ENCODE results near the gene PGAP6.

The PGAP6 gene

DNA sequence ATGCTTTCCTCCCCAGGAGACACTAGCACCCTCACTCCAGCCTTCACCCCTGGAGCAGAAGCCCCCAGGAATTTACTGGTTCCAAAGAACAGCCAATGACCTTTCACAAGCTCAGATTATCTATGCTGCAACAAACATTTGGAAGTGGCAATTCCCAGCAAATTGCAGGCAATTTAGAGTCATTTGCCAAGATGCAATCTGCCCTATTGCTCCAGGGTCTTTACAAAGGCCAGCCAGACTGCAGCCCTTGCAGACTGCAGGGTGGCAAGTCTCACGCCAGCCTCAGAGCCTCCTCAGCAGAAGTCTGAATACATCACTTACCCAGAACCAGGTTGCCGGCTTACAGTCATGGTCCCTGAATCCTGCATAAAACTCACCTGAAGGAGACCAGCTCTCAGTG, 51.0 kb downstream of the PGAP6 start:
- DNase-seq (ENCODE audit: low read depth, low spot score): no peak

DNA sequence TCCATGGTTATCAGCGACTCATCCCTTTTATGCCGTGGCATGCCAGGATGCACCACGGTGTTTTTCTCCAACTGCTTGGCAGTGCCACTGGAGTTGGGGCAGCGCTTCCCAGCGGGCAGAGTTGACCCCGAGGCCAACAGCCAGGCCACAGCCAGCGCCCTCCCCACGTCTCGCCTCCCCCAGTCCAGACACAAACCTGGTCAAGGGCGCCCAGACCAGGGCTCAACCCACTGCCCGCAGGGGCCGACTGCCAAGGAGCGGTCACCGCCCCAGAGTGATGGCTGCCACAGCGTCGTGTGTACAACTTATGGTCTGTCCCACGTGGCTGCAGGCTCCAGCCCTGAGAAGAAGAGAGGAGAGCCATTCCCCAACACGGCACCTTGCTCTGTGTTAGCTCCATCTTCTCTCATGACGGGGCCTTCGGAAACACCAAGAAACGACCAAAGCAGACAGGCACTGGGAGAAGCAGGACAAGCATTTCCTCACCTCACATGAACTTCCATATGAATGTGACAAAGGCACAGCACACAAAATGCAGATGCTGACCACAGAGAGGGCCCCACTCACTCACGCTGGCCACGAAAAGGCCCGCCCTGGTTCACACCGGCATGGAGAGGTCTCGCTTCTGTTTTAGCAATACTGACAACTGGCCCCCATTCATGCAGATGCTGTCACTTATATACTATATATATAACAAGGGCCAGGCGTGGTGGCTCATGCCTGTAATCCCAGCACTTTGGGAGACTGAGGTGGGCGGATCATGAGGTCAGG, 56.2 kb downstream of the PGAP6 start:
- no peak for DNase-seq (ENCODE audit: low read depth, low spot score)

DNA sequence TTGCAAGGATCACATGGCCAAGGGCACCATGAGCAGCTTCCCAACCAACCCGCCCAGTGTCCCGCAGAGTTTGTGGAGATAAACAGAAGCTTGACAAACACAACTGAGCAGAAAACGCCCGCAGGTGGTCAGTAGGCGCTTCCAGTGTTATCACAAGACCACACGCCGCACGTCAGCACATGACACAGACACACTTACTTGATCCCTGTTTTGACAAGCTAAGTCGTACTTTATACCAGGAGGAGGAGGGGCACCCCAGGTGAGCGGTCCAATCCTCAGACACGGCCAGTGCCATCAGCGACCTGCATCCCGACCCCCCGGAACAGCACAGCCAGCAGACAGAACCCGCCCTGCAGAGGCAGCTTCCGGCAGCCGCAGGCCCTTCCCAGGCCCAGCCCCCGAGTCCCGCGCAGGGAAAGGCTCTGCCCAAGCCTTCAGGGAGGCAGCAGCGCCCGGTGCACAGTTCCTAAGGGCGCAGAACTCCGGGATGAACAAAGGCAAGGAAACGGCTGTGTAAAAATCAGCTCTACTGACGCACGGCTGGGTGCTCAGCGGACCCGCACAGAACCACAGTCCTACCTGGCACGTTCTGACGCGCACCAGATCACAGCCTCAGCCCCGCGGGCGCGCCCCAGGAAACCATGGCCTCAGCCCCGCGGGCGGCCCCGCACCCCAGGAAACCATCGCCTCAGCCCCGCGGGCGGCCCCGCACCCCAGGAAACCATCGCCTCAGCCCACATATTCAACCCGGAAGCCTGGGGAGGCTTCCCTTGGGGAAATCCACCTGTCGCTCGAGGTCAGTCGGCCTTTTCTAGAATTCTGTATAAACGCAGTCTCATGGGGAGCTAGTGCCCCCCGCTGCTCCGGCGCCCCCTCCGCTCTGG, 57.1 kb downstream of the PGAP6 start:
- DNase-seq (ENCODE audit: low read depth, low spot score): no peak

DNA sequence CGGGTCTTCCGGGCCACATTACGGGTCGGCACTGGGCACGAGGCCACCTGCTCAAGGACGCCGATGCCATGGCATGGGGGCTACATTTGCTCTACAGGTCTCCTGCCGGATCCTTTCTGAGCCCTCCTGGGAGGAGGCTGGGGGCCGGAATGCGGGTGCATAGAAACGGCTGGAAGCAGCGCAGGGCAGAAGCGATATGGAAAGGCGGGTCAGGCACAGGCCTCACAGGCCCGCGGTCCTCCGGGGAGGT, 57.7 kb downstream of the PGAP6 start:
- no peak for DNase-seq (ENCODE audit: low read depth, low spot score)

DNA sequence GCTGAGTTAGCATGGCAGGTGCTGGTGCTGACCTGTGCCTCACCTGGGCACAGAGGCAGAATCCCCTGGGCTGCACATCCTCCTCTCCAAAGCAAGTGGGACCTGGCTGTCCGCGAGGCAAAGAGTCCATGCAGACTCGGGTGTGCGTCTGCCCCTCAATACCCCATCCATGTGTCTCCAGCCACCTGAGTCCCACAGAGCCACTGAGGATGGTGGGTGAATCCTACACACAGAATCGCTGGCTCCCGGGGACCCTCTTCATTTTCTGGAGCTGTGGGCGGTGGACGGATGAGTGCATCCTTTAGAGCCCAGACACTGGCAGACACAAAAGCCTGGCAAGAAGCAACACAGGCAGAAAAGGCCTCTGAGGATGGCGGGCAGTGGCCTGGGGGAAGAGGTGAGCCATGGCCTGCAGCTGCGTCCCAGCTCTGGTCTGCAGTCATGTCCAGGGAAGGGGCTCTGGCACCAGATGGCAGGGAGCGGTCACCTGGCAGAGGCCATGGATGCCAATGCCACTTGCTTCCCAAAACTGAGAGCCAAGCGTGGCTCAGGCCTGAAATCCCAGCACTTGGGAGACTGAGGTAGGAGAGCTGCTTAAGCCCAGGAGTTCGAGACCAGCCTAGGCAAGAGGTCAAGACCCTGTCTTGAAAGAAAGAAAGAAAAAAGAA, 59.2 kb downstream of the PGAP6 start:
- DNase-seq (ENCODE audit: low read depth, low spot score): no peak

DNA sequence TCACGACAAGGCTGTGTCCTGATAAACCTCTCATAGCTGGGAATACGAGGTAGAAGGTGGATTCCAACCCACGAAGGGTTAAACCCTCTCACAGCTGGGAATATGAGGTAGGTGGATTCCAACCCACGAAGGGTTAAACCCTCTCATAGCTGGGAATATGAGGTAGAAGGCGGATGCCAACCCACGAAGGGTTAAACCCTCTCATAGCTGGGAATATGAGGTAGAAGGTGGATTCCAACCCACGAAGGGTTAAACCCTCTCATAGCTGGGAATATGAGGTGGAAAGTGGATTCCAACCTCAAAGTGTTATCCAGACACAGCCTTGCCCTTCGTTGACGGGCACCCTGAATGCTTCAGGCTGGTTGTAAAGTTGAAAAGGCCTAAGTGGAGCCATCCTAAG, 60.2 kb downstream of the PGAP6 start:
- DNase-seq (ENCODE audit: low read depth, low spot score): no peak
